ENCODE data around the gene TMOD4.

The TMOD4 gene

DNA sequence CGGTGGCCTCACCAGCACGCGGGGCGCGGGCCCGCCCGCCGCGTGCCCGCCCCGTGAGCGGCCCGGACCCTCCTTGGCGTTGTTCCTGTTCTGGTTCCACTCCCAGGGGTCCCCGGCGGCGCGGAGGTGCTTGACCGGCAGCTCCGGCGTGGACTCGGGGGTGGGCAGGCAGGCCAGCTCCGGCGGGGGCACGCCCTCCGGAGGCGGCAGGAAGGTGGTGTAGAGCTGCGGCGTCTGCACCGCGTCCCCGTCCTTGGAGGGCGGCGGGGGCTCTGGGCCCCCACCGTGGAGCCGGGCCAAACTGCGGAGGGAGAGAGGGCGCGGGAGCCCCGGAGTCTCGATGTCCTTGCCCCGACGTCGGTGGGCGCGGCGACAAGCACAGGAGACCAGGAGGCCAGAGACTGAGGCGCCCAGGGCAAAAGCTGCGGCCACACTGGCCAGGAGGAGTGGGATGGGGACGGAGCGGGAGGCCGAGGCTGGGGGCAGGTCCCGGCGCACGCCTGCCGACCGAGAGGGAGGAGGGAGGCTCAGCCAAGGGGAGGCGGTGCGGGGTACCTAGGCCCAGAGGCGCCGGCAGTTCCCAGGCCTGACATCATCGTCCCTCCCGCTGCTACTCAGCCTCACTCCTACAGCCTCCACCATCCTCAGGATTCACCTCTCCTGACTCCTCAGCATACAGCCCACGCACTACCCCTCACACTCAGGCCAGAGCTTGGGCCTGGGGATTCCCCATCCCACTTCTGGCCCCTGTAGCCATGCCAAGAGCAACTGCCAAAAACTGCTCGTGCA, 42.6 kb downstream of the TMOD4 start:
- TF ChIP-seq, protein P1, sequence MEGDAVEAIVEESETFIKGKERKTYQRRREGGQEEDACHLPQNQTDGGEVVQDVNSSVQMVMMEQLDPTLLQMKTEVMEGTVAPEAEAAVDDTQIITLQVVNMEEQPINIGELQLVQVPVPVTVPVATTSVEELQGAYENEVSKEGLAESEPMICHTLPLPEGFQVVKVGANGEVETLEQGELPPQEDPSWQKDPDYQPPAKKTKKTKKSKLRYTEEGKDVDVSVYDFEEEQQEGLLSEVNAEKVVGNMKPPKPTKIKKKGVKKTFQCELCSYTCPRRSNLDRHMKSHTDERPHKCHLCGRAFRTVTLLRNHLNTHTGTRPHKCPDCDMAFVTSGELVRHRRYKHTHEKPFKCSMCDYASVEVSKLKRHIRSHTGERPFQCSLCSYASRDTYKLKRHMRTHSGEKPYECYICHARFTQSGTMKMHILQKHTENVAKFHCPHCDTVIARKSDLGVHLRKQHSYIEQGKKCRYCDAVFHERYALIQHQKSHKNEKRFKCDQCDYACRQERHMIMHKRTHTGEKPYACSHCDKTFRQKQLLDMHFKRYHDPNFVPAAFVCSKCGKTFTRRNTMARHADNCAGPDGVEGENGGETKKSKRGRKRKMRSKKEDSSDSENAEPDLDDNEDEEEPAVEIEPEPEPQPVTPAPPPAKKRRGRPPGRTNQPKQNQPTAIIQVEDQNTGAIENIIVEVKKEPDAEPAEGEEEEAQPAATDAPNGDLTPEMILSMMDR (IDR thresholded peaks at IDR 0.05): no peak

DNA sequence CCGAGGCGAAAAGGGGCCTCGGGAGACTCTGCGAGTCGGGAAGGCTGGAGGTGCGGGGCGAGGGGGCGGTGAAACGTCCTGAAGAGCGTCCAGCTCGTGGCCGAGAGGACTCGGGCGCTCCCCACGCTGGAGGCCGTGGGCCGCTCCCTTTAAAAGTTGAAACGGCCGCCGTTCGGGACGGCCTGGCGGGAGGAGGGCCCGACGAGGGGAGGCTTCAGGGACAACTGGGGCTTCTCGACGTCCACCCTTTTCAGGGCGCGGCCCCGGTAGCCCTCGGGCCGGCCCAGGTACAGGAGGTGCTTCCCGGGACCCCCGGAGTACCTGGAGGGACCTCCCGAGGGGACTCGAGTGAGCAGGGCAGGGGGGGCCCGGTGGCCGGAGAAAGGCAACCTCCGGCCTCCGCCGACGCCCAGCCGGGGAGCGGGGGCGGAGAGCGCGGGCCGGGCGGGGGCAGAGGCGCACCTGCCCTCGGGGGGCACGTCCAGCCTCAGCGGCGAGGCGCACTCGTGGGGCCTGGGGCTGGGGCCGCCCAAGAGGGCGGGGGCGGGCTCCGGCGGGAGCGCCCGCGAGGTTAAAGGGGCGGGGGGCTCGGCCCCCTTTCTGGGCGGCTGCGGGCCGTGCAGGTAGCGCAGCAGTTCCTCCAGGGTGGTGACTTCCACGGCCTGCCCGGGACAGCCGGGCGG, 43.3 kb downstream of the TMOD4 start:
- TF ChIP-seq, protein P1 (IDR thresholded peaks at IDR 0.05): no peak

DNA sequence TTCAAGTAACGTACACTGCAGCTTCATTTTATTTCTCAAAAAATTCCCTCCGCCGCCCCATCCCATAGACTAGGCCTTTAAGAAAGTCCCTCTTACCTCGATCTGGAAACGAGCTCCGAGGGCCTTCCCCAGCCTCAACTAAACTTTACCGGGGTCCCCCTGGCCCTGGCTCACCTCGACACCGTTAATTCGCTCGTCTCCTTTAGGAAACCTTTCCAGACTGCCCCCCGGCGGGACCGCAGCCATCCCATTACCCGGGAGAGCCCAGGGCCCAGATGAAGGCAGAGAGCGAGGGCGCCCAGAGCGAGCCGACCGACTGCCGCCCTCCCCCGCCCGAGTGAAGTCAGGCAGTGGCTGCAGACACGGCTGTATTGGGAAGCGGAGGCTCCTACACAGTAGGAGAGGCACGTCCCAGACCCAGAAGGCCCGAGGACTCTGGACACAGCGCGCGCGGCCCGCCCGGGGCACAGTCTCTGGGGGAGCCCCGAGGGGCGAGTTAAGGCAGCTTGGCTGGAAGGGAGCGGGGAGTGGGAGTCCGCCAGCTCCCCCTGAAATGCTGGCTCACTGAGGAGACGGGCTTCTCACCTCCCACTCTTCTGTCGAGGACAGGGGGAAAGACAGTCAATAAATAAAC, 44.0 kb downstream of the TMOD4 start:
- TF ChIP-seq, protein P1 (IDR thresholded peaks at IDR 0.05): no peak

DNA sequence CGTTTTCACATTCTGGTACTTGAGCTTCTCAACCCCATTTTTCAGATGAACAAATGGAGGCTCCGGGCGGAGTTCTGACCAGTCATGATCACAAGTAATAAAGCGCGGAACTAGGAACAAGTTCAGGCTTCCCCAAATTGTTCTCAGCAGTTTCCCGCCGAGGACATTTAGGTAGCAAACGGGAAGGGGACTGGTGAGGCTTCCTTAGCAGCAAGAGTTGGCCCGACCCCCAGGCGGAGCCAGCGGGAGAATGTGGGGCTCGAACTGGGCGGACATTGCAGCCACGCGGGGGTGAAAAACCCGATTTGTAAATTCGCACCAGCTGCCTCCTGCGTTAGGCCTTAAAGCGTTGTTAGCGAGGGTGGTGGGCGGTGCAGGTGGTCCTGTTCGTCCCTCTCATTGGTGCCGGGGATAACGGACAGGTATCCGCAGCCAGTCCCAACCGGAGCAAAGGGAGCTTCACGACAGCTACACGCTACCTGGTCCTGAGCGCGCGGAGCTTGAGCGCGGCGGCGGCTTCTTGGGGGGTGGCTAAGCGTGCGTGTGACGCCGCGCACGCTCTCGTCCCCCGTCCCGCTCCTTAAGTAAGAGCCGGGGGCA, 44.7 kb downstream of the TMOD4 start:
- TF ChIP-seq, protein P1 (IDR thresholded peaks at IDR 0.05): no peak

DNA sequence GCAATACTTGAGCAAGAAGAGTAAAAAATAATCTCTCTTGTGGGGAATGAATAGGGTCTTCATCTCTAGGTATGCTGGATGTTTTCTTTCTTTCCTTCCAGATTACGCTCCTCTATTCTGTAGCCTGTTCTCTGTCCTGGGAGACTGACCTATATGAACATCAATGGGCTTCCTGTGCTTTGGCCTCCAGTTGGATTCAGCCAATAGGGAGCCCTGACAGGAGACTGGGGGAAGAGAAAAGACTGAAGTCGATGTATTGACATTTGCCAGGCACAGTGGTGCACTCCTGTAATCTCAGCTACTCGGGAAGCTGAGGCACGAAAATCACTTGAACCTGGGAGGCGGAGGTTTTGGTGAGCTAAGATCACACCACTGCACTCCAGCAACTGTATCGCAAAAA, 47.0 kb downstream of the TMOD4 start:
- TF ChIP-seq, protein P1 (IDR thresholded peaks at IDR 0.05): no peak

DNA sequence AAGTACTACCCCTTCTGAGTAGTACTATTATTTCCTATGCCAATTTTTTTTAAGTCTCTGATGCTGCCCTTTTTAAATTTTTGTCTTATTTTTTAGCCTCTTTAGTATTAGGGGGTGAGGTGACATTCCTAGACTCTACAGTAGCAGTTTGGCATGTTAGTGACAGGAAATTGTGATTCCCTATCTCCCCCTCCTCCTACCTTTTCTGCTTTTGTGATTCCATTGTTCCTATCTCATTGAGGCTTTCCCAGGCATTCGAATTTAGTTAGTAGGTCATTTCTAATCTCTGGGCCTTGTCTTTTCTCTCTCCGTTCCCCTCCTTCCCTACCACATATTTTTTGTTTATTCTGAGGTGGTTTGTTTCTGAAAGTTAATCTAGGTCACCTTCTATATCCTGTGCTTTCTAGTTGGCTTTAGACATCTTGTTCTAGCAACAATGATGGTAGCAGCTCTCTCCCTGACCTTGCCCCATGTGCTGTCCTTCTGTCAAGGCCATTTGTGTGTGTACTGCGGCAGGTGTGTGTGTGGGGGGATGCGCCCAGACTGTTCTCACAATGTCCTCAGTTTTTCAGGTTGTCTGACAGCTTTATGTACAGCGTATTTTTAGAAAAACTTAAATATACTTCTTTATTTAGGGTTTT, 50.9 kb downstream of the TMOD4 start:
- TF ChIP-seq, protein P1 (IDR thresholded peaks at IDR 0.05): no peak

Data from LNCAP (cell line).